Measurements from ENCODE around the gene TYRP1. TPM values are rescaled to one million over a fixed set of nuclear protein-coding genes. Genes with fewer than 3 reads are reported as not detected.

The TYRP1 gene
- polyA plus RNA-seq, 1 donor from 2014 or later: not detected

- Histone ChIP-seq H3K4me2 (ENCODE audit: low read length) (no peak overlapping the region), H3K27me3 (ENCODE audit: insufficient read depth, low read depth, low read length) (no peaks in the 10 kb centered on the region), H3F3A (ENCODE audit: insufficient read depth, low read length, poor library complexity, severe bottlenecking) (no peaks in the 10 kb centered on the region), H3K36me3 (ENCODE audit: insufficient read depth, low read length) (no peaks in the 10 kb centered on the region), H3K9me2 (ENCODE audit: insufficient read depth, low read length) (no peaks in the 10 kb centered on the region), H3K9me3 (ENCODE audit: low read length) (no peaks in the 10 kb centered on the region), H3K9ac (ENCODE audit: low read length) (no peak overlapping the region), H3K27ac (ENCODE audit: low read length) (no peak overlapping the region), H2AFZ (ENCODE audit: low read depth, low read length) (no peak overlapping the region), H4K20me1 (ENCODE audit: insufficient read depth) (no peaks in the 10 kb centered on the region), H3K4me3 (ENCODE audit: low read length) (no peak overlapping the region), H3K79me2 (replicated peaks; ENCODE audit: insufficient read depth, low read length) (no peaks in the 10 kb centered on the region)
- TF ChIP-seq MXI1 (conservative IDR thresholded peaks at IDR 0.05; ENCODE audit: poor library complexity, severe bottlenecking) (no peak), TAF1 (IDR thresholded peaks at IDR 0.05; ENCODE audit: low read depth) (no peak), EZH2 (IDR thresholded peaks at IDR 0.05; ENCODE audit: borderline replicate concordance, insufficient read depth, low read length, poor library complexity, severe bottlenecking) (no peak), EP300 (conservative IDR thresholded peaks at IDR 0.05; ENCODE audit: poor library complexity, severe bottlenecking) (no peak), SMC3 (conservative IDR thresholded peaks at IDR 0.05; ENCODE audit: poor library complexity) (no peak), RAD21 (conservative IDR thresholded peaks at IDR 0.05) (no peak), POLR2AphosphoS5 (IDR thresholded peaks at IDR 0.05) (no peak)
- TF ChIP-seq, protein P1, sequence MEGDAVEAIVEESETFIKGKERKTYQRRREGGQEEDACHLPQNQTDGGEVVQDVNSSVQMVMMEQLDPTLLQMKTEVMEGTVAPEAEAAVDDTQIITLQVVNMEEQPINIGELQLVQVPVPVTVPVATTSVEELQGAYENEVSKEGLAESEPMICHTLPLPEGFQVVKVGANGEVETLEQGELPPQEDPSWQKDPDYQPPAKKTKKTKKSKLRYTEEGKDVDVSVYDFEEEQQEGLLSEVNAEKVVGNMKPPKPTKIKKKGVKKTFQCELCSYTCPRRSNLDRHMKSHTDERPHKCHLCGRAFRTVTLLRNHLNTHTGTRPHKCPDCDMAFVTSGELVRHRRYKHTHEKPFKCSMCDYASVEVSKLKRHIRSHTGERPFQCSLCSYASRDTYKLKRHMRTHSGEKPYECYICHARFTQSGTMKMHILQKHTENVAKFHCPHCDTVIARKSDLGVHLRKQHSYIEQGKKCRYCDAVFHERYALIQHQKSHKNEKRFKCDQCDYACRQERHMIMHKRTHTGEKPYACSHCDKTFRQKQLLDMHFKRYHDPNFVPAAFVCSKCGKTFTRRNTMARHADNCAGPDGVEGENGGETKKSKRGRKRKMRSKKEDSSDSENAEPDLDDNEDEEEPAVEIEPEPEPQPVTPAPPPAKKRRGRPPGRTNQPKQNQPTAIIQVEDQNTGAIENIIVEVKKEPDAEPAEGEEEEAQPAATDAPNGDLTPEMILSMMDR (IDR thresholded peaks at IDR 0.05; ENCODE audit: poor library complexity, severe bottlenecking): no peak
- TF ChIP-seq, protein P2, sequence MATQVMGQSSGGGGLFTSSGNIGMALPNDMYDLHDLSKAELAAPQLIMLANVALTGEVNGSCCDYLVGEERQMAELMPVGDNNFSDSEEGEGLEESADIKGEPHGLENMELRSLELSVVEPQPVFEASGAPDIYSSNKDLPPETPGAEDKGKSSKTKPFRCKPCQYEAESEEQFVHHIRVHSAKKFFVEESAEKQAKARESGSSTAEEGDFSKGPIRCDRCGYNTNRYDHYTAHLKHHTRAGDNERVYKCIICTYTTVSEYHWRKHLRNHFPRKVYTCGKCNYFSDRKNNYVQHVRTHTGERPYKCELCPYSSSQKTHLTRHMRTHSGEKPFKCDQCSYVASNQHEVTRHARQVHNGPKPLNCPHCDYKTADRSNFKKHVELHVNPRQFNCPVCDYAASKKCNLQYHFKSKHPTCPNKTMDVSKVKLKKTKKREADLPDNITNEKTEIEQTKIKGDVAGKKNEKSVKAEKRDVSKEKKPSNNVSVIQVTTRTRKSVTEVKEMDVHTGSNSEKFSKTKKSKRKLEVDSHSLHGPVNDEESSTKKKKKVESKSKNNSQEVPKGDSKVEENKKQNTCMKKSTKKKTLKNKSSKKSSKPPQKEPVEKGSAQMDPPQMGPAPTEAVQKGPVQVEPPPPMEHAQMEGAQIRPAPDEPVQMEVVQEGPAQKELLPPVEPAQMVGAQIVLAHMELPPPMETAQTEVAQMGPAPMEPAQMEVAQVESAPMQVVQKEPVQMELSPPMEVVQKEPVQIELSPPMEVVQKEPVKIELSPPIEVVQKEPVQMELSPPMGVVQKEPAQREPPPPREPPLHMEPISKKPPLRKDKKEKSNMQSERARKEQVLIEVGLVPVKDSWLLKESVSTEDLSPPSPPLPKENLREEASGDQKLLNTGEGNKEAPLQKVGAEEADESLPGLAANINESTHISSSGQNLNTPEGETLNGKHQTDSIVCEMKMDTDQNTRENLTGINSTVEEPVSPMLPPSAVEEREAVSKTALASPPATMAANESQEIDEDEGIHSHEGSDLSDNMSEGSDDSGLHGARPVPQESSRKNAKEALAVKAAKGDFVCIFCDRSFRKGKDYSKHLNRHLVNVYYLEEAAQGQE (IDR thresholded peaks at IDR 0.05; ENCODE audit: borderline replicate concordance): no peak
Measured at GRCh38 chr9:12740845-12741244, 47.7 kb downstream of the TYRP1 start.

DNA sequence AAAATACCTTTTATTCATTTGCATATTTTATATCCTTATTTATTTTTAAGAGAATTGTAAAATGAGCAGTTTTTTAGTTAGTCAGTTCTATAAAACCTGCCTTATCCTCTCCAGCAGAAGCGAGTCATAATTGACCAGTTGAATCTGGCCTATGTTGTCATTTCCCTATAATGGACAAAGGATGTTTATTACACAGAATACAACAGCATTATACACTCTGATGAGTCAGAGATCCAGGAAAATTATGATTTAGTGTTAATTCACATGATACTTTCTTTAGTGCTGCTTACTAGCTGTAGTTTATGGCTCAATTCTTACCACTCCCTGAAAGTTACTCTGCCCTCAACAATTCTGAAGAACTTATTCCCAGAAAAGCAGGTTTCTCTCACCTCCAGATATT lies 54.8 kb downstream of the TYRP1 start:
- H3K79me2 ChIP-seq (replicated peaks; ENCODE audit: insufficient read depth, low read length): no peaks in the 10 kb centered on the region
- no peaks in the 10 kb centered on the region for H3K9me2 ChIP-seq (ENCODE audit: insufficient read depth, low read length)
- no peaks in the 10 kb centered on the region for H3K9me3 ChIP-seq (ENCODE audit: low read length)
- H3K36me3 ChIP-seq (ENCODE audit: insufficient read depth, low read length): no peaks in the 10 kb centered on the region
- no peak overlapping the region for H3K9ac ChIP-seq (ENCODE audit: low read length)
- no peak overlapping the region for H3K27ac ChIP-seq (ENCODE audit: low read length)
- no peaks in the 10 kb centered on the region for H3F3A ChIP-seq (ENCODE audit: insufficient read depth, low read length, poor library complexity, severe bottlenecking)
- H3K27me3 ChIP-seq (ENCODE audit: insufficient read depth, low read depth, low read length): no peaks in the 10 kb centered on the region
- no peaks in the 10 kb centered on the region for H4K20me1 ChIP-seq (ENCODE audit: insufficient read depth)
- no peak overlapping the region for H2AFZ ChIP-seq (ENCODE audit: low read depth, low read length)
- no peak overlapping the region for H3K4me3 ChIP-seq (ENCODE audit: low read length)
- no peak overlapping the region for H3K4me2 ChIP-seq (ENCODE audit: low read length)
- TF ChIP-seq EZH2 (IDR thresholded peaks at IDR 0.05; ENCODE audit: borderline replicate concordance, insufficient read depth, low read length, poor library complexity, severe bottlenecking) (no peak), MXI1 (conservative IDR thresholded peaks at IDR 0.05; ENCODE audit: poor library complexity, severe bottlenecking) (no peak), SMC3 (conservative IDR thresholded peaks at IDR 0.05; ENCODE audit: poor library complexity) (no peak), EP300 (conservative IDR thresholded peaks at IDR 0.05; ENCODE audit: poor library complexity, severe bottlenecking) (no peak), POLR2AphosphoS5 (IDR thresholded peaks at IDR 0.05) (no peak), RAD21 (conservative IDR thresholded peaks at IDR 0.05) (no peak), TAF1 (IDR thresholded peaks at IDR 0.05; ENCODE audit: low read depth) (no peak)
- TF ChIP-seq, protein P1 (IDR thresholded peaks at IDR 0.05; ENCODE audit: poor library complexity, severe bottlenecking): no peak
- TF ChIP-seq, protein P2 (IDR thresholded peaks at IDR 0.05; ENCODE audit: borderline replicate concordance): no peak
